Measurements from ENCODE around the gene FCRL6.

DNA sequence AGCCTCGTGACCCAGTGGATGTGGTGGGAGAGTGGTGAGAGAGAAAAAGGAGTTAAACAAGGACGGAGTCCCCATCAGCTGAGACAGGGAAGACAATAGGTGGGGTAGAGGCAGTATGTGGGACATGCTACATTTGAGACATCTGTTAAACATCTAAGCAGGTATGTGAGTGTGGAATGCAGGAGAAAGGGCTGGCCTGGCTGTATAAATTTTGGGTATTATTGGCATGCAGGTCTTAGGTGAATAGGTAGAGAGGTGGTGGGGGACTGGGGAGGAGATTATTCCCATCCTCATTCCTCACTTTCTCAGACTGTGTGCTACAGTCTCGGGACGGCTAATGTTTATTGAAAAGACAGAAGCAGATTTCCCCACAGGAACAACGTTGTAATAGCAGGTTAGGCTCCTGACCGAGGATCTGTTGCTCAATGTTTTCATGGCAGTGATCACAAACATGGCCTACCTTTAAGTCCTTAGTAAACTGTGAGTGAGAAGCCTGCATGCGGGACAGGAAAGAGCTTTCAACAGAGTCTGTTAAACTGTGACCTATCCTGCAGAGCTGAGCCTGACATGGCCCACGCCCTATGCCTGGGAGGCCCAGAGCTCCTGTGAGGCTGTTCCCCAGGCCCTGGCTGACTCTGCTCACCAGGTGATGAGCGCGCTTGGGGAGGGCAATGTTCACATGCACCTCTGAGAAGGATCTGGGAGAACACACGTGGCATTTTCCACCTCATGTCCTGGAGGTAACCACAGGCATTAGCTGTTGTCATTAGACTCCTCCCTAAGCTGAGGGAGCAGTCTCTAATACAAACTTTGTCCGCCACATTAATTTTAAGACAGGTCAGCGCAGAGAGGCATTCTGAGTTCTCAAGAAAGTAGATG is 43.8 kb downstream of the FCRL6 start:
- TF ChIP-seq, protein P1, sequence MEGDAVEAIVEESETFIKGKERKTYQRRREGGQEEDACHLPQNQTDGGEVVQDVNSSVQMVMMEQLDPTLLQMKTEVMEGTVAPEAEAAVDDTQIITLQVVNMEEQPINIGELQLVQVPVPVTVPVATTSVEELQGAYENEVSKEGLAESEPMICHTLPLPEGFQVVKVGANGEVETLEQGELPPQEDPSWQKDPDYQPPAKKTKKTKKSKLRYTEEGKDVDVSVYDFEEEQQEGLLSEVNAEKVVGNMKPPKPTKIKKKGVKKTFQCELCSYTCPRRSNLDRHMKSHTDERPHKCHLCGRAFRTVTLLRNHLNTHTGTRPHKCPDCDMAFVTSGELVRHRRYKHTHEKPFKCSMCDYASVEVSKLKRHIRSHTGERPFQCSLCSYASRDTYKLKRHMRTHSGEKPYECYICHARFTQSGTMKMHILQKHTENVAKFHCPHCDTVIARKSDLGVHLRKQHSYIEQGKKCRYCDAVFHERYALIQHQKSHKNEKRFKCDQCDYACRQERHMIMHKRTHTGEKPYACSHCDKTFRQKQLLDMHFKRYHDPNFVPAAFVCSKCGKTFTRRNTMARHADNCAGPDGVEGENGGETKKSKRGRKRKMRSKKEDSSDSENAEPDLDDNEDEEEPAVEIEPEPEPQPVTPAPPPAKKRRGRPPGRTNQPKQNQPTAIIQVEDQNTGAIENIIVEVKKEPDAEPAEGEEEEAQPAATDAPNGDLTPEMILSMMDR (IDR thresholded peaks at IDR 0.05): no peak
- TF ChIP-seq POLR2A (IDR thresholded peaks at IDR 0.05): no peak

Data from thyroid gland (tissue), 4 donors.